Keratinocyte (primary cell): ENCODE data around the gene HMCN1. TPM values are rescaled to one million over a fixed set of nuclear protein-coding genes. Genes with fewer than 3 reads are reported as not detected.

Experiments used
- DNase-seq: peaks from one replicate; pipeline ENCODE4 v3.0.0-alpha.2; 2011; ENCODE audit warnings: low read depth, missing footprints, low spot score
- FAIRE-seq: peaks from 2 replicates; lab custom pipeline; 2011; peaks lifted over from hg19 to GRCh38; lab: Jason Lieb, UNC
- H2AFZ ChIP-seq: 2 replicates; pipeline ENCODE4 v1.6.0; 2012; ENCODE audit warnings: low read length, control low read depth, inconsistent platforms; ENCODE audit not compliant: control insufficient read depth
- H3K27ac ChIP-seq: 2 replicates; pipeline ENCODE4 v1.5.1; 2011; ENCODE audit warnings: low read length; ENCODE audit not compliant: control insufficient read depth, insufficient read depth
- H3K27me3 ChIP-seq: 3 replicates; pipeline ENCODE4 v1.6.0; 2011; ENCODE audit warnings: low read length; ENCODE audit not compliant: control insufficient read depth, insufficient read depth; ENCODE audit errors: extremely low read depth
- H3K36me3 ChIP-seq, 2 experiments: 2 replicates in 1 of 2; 3 replicates in 1 of 2; pipeline ENCODE4 v1.5.1; 2011; ENCODE audit warnings: low read length in 2 of 2, mild to moderate bottlenecking in 1 of 2; ENCODE audit not compliant: control insufficient read depth in 2 of 2, insufficient read depth in 2 of 2; ENCODE audit errors: extremely low read depth in 1 of 2
- H3K4me1 ChIP-seq: 3 replicates; pipeline ENCODE4 v1.5.1; 2011; ENCODE audit warnings: low read length; ENCODE audit not compliant: control insufficient read depth, insufficient read depth; ENCODE audit errors: extremely low read depth
- H3K4me2 ChIP-seq: 3 replicates; pipeline ENCODE4 v1.6.0; 2011; ENCODE audit warnings: low read depth, low read length; ENCODE audit not compliant: control insufficient read depth, insufficient read depth; ENCODE audit errors: extremely low read depth
- H3K4me3 ChIP-seq, 3 experiments: fragments of 200-600 bp in 1 of 3; sonication (generic) in 1 of 3; 2 replicates in 2 of 3; 3 replicates in 1 of 3; pipeline ENCODE4 v1.5.1; 2011 to 2016; ENCODE audit warnings: low read length in 3 of 3, mild to moderate bottlenecking in 3 of 3, control low read depth in 2 of 3, inconsistent platforms in 1 of 3, low read depth in 1 of 3, mixed read lengths in 1 of 3, mixed run types in 1 of 3, moderate library complexity in 1 of 3; ENCODE audit not compliant: control insufficient read depth in 2 of 3, insufficient read depth in 2 of 3; ENCODE audit errors: extremely low read depth in 1 of 3
- H3K79me2 ChIP-seq: 2 replicates; pipeline ENCODE4 v1.6.0; 2012; ENCODE audit warnings: low read length; ENCODE audit not compliant: control insufficient read depth, insufficient read depth
- H3K9ac ChIP-seq: 3 replicates; pipeline ENCODE4 v1.6.0; 2011; ENCODE audit warnings: low read length; ENCODE audit not compliant: control insufficient read depth, insufficient read depth; ENCODE audit errors: extremely low read depth
- H3K9me1 ChIP-seq: 3 replicates; pipeline ENCODE4 v1.6.0; 2011; ENCODE audit warnings: low read length; ENCODE audit not compliant: control insufficient read depth, insufficient read depth; ENCODE audit errors: extremely low read depth
- H3K9me3 ChIP-seq: 2 replicates; pipeline ENCODE4 v1.5.1; 2012; ENCODE audit warnings: low read depth, low read length; ENCODE audit not compliant: control insufficient read depth
- H4K20me1 ChIP-seq: 3 replicates; pipeline ENCODE4 v1.6.0; 2011; ENCODE audit warnings: low read length; ENCODE audit not compliant: control insufficient read depth, insufficient read depth; ENCODE audit errors: extremely low read depth
- CTCF ChIP-seq, 3 experiments: IDR thresholded peaks in 1 of 3; conservative IDR thresholded peaks in 1 of 3; optimal IDR thresholded peaks in 1 of 3; 2 replicates in 2 of 3; 3 replicates in 1 of 3; pipeline versions ENCODE3 to v1.5.1; 2011; ENCODE audit warnings: low read length in 3 of 3, mild to moderate bottlenecking in 3 of 3, moderate library complexity in 2 of 3, control low read depth in 1 of 3, inconsistent platforms in 1 of 3; ENCODE audit not compliant: insufficient read depth in 2 of 3; ENCODE audit errors: extremely low read depth in 1 of 3
- EZH2 ChIP-seq: IDR thresholded peaks from one replicate; pipeline ENCODE4 v1.6.1; 2012; ENCODE audit warnings: inconsistent platforms, mild to moderate bottlenecking, low read length, moderate library complexity
- dilution Hi-C: fragments of 300-500 bp; cut with MboI; formaldehyde crosslinking; loops from one replicate; pipeline ENCODE4 v1.7.0; 2020; ENCODE audit warnings: low sequenced_read_pairs; ENCODE audit not compliant: extremely low pct_ligation_motif_present
- polyA plus RNA-seq, 5 experiments: library from polyadenylated mRNA; depleted of rRNA in 3 of 5; stranded (reverse) in 3 of 5; stranded (forward) in 1 of 5; unstranded in 1 of 5; fragments of >200 nt; gene quantifications; 1 replicate in 1 of 5; 2 replicates in 3 of 5; 3 replicates in 1 of 5; pipeline versions ENCODE4 v1.2.1 to v1.2.3, GENCODE V29; 2011 to 2012; ENCODE audit warnings: missing spikeins in 2 of 5, low read depth in 1 of 5, low replicate concordance in 1 of 5

Gene HMCN1
- polyA plus RNA-seq, 1 donor (not counting 4 experiments of a cell fraction or from before 2014, with no cell fraction given) = 1.8 TPM

- no peak for DNase-seq
- no peaks in the 10 kb centered on the region for H3K9me3 ChIP-seq
- FAIRE-seq = no peak
Measured at GRCh38 chr1:186164773-186165172, 430.6 kb downstream of the HMCN1 start.

GRCh38 chr1:186165303-186165702 lies 431.1 kb downstream of the HMCN1 start:
- Histone ChIP-seq H3K9ac (no peak overlapping the region), H3K79me2 (no peaks in the 10 kb centered on the region), H2AFZ (no peak overlapping the region), H3K9me3 (no peaks in the 10 kb centered on the region), H3K27ac (no peak overlapping the region), H4K20me1 (no peaks in the 10 kb centered on the region), H3K4me2 (no peak overlapping the region), H3K36me3 (no peaks in the 10 kb centered on the region), H3K4me1 (peaks cover 7% of the 10 kb centered on the region), H3K27me3 (no peaks in the 10 kb centered on the region), H3K9me1 (no peaks in the 10 kb centered on the region), H3K4me3 (no peak overlapping the region)
- FAIRE-seq (no peak), DNase-seq (no peak)
- dilution Hi-C loops = loop anchor here (25.0 kb wide), 1 partner anchor 353 kb away; no protein-coding TSS in a partner anchor
- TF ChIP-seq EZH2 = no peak
- TF ChIP-seq CTCF (optimal IDR thresholded peaks at IDR 0.05 in 1 of 3, IDR thresholded peaks at IDR 0.05 in 1 of 3, conservative IDR thresholded peaks at IDR 0.05 in 1 of 3; ENCODE audit: extremely low read depth in 1 of 3, insufficient read depth in 2 of 3, low read length in 3 of 3) = no peak

More at GRCh38 chr1:186164773-186165172, 430.6 kb downstream of the HMCN1 start:
- Histone ChIP-seq H3K4me3 (no peak overlapping the region), H3K27ac (no peak overlapping the region), H3K36me3 (no peaks in the 10 kb centered on the region), H2AFZ (no peak overlapping the region), H3K27me3 (no peaks in the 10 kb centered on the region), H3K4me1 (peaks cover 7% of the 10 kb centered on the region), H3K9ac (no peak overlapping the region), H3K79me2 (no peaks in the 10 kb centered on the region), H3K9me1 (no peaks in the 10 kb centered on the region), H4K20me1 (no peaks in the 10 kb centered on the region), H3K4me2 (no peak overlapping the region)
- TF ChIP-seq EZH2 (no peak), CTCF (optimal IDR thresholded peaks at IDR 0.05 in 1 of 3, IDR thresholded peaks at IDR 0.05 in 1 of 3, conservative IDR thresholded peaks at IDR 0.05 in 1 of 3; ENCODE audit: extremely low read depth in 1 of 3, insufficient read depth in 2 of 3, low read length in 3 of 3) (no peak)
- dilution Hi-C loops = loop anchor here (25.0 kb wide), 1 partner anchor 352 kb away; no protein-coding TSS in a partner anchor
